Measurements from ENCODE around the gene ARFGAP1.

The ARFGAP1 gene

GRCh38 chr20:63261060-63261794 is 11.4 kb upstream of the ARFGAP1 start:
- no peak for DNase-seq

- no peak for DNase-seq
Observed at GRCh38 chr20:63261795-63262528, 10.7 kb upstream of the ARFGAP1 start.

DNA sequence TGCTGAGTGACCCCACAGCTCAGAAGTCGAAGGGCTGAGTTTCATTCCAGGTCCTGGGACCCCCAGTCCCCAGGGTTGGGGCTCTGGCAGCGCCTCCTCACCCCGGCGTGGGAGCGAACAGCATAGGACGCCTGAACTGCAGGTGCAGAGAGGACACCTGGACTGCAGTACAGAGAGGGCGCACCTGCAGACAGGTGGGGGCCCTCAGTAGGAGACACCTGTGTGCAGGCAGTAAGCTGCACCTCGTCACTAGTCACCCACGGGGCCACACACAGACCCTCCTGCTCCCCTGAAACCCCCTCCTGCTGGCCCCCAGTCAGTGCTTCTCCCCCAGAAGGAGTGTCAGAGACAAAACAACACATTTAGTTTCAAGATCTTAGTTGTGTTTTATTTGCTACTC is 9.8 kb upstream of the ARFGAP1 start:
- DNase-seq: peak; percentile 54

DNA sequence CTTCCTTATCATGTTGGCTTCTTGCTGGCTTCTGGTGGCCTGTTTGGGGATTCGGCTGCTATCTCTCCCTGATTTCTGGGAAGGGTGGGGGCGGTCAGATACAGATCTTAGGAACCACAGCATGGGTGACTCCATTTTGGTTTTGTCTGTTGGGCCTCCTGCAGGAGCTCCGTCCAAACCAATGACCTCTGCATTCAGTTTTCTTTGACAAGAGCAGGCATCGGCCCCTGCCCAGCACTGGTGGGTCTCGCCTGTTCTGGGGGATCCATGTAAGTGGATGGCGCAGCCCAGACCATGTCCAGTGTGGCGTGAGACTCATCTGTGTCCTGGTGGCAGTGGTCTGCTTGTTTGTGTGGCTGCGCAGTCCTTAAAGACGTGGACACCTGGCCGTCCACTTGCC is 8.6 kb upstream of the ARFGAP1 start:
- no peak for DNase-seq

- DNase-seq: no peak
Observed at GRCh38 chr20:63264519-63264918, 8.1 kb upstream of the ARFGAP1 start.

DNA sequence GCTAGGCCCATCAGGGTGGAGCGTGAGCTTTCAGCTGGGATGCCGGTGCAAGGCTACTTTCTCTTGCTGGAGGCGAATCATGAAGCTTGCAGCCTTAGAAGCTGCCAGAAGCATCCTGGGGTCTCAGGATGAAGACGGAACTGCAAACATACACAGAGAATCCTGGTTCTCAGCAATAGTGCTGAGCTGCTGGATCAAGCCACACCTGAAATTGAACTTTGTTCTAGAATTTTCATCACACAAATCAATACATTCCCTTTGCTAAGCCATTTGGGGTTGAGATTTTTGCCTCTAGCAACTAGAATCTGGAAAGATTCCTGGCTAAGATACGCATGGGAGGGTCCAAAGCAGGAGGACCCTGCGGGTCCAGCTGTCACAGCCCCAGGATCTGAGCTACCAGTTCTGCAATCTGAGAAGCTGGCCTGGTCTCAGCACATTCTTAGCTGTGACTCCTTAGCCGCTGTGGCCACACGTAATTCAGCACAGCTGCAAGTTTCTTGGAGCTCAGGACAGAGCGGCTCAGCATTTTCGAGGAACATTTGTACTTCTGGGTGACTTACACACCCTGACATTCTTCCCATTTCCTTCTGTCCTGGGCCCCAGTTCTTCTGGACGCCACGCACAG is 6.6 kb upstream of the ARFGAP1 start:
- no peak for DNase-seq

DNA sequence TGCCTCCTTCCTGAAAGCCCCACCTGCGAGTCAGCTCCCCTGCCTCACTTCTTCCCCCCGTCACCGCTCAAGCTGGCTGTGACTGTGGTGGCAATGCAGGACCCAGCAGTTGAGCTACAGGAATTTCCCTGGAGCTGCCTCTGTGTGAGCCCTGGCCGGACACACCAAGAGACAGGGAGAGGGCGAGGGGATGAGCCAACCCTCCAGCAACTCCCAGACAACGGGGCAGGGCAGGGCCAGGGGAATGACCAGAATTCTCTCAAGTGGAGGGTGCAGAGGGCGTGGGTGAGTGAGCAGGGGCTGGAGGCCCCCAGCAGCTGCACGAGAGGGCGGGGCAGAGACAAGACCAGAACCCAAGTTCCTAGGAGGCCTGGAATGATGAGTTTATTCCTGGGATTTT is 4.9 kb upstream of the ARFGAP1 start:
- no peak for DNase-seq

DNA sequence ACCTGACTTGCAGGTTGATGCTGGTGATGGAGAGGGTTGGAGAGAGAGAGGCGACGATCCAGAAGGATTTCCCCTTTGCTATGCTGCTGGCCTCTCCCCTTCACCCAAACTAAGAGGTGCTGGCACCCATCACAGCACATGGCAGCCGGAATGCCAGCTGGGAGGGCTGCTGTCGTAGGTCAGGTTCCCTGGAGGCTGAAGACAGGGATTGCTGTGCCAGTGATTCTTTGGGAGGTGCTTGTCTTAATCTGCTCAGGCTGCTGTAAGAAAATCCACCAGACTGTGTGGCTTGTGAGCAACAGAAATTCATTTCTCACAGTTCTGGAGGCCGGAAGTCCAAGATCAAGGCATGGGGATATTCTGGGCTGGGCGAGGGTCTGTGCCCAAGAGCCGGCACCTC is 4.4 kb upstream of the ARFGAP1 start:
- DNase-seq: no peak

GRCh38 chr20:63268671-63269439 is 3.8 kb upstream of the ARFGAP1 start:
- DNase-seq: no peak

DNA sequence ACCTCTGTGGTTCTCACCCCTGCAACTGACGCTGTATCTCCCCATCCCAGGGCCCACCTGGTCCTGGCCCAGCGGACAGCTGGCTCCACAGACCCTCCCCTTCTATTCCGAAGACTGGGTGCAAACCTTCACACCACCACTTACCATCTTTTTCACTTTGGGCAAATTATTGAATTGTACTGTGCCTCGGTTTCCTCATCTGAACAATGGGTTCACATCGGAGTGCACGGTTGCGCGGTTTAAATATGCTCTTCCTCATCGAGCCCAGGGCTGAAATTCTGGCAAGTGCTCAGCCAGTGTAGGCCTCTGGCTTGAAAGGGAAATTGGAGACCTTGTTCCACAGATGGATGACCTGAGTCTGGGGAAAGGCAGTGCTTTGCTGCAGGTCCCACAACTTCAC is 2.9 kb upstream of the ARFGAP1 start:
- no peak for DNase-seq

- DNase-seq: no peak
Observed at GRCh38 chr20:63270606-63271325, 1.8 kb upstream of the ARFGAP1 start.

DNA sequence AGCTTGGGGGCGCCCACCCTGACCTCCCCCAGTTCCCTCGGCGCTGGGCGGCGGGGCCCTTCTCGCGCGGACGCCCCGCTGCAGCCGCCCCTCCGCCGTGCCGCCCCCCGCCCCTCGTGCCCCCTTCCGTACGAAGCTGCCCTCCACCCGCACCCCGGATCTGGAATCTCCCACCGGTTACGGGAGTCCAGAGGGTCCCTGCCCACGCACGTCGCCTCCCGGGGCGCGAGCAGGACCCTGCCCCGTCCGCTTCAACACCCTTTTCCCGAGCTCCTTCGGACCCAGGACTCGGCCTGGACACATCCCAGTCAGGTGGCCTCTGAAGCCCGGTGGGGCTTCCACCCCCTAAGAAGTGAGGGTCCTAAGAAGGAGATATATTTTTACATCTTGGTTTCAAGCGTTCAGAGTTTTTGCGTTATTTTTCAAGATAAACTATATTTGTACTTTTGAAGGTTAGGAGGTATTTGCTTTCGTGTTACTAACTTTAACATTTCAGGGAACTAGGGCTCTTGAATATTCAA is 506 bp downstream of the ARFGAP1 start:
- peak; percentile 34 for DNase-seq

DNA sequence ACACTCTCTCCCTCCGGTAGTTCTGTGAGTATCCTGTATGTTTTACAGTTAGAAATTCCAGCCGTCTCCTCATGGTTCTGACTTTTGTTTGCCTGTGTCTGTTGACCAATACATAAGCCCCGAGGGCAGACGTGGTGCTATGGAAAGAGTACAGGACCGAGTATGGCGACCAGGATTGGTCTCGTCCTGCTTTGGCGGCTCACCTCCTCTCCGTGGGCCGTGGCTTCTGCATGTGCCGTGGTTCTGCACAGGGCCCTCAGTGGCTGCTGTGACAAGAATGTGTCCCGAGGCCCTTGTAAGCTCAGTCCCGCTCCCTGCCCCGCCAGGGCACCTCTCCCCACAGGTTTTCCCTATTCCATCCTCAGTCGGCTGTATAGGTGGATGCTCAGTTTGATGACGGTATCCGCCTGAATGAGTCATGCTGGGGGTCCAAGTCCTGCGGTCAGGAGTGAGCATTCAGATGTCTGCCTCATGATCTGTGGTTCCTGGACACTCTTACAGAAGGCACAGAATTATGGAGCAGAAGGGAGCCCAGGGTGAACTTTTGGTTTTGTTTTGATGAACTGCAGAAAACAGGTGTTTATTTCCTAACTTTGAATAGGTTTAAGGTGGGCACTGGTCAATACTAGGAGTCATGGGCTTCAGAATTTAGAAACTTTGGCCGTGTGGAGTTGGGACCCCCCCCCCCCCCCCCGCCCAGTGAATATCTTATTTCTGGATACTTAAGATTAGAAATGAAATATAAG is 1.2 kb downstream of the ARFGAP1 start:
- peak; percentile 65 for DNase-seq

DNA sequence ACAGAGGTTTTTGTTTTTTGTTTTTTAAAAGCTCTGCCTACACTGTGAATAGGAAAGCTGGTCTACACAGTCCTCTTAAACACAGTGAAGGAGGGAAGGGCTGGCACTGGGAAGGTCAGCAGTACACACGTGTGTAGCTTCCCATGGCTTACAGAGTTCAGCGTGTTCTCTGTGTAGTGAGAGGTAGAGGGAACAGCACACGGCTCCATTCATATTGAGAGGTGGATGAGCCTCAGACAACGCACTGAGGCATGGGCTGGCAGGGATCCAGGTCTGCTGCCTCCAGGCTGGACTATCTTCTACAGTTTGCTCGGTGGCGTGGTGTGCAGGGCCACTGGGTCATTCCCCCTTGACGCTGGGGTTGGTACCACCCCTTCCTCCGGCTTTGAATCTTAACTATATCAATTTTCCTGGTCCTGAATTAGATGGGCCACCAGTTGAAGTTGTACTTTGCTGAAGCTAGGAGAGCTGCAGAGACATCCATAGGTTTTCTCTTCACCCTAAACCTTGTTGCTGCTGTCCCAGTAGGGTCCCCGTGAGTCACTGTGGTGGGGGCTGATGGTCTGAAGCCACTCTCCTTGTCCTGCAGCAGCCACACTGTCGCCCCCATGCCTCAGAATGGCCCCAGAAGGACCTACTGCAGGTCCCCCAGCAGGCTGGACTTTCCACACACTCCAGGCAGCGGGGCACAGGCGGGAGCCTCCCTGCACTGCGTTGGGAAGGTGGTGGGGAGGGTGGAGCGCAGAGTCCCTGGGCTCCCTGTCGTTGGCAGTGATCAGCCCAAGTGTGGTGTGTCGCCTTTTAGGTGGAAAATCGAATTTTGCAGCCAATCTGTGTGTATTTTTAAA is 2.0 kb downstream of the ARFGAP1 start:
- no peak for DNase-seq

GRCh38 chr20:63275825-63276224 is 3.2 kb downstream of the ARFGAP1 start:
- DNase-seq: no peak

- DNase-seq: no peak
Observed at GRCh38 chr20:63276956-63277355, 4.3 kb downstream of the ARFGAP1 start.

DNA sequence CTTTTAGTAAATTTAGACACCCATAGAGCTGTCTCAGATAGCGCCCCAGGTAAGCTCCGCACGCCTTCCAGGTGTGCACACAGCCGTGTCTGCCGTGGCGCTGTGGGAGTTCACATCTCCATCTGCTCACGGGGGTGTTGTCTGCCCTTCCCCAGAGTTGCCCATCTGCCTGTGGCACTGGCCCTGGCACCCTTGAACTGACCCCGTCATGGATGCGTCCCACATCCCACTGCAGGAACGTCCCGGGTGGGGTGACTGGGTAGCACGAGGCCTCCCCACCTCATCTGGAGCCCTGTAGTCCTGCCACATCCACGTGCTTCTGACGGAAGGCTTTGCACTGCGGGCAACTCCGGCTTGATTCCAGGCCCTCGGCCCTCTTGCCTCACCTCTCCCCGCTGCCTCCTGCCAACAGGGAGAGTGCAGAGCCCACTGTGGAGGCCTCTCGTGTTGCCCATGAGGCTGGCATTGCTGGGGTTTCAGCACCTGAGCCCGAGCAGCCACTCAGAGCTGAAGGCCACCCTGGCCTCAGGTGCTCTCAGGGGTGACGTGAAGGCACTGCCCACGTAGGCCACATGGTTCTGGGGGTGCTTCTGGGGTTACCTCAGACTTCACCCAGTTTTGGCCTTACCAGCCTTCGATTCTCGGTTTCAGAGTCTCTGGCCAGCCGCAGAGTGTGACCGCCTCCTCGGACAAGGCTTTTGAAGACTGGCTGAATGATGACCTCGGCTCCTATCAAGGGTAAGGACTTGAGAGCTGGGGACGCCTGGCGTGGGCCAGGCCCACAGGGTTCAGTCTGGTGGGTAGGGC is 5.1 kb downstream of the ARFGAP1 start:
- no peak for DNase-seq

DNA sequence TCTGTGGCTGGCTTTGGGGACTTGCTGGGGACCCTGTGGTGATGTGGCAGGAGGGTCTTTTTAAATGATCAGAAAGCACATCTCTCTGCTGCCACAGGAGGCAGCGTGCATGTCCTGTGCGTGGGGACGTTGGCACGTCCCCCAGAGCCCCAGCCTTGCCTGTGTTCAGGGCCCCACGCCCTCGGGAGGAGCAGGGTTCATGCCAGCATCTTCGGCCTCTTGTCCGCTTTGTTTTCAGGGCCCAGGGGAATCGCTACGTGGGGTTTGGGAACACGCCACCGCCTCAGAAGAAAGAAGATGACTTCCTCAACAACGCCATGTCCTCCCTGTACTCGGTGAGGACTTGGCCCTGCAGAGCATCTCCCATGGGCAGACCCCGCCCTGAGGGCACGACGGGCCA is 6.0 kb downstream of the ARFGAP1 start:
- DNase-seq: no peak

- no peak for DNase-seq
Observed at GRCh38 chr20:63279931-63280330, 7.3 kb downstream of the ARFGAP1 start.

DNA sequence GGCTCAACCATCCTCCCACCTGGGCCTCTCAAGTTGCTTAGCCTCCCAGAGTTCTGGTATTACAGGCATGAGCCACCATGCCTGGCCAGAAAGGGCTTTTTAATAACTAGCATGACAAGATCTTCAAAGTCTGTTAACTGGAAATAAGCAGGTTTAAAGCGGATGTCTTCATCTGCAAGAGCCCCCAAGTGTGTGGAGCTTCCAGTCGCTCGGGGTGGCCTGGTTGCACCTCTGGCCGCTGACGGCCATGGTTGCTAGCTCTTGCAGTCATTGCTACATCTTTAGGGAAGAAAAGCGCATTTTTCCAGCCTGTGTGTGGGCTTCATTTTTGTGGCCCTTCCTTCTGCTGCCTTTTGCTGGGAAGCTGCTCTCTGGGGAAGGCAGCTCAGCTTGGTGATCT is 7.8 kb downstream of the ARFGAP1 start:
- DNase-seq: no peak

Data from DMS53 (cell line).